MM.1S (cell line): ENCODE measurements around the gene DHRS2.

Experiments used
- CTCF ChIP-seq: fragments of 300-600 bp; sonication (generic); IDR thresholded peaks from 2 replicates; pipeline ENCODE4 v1.5.1; 2016; ENCODE audit warnings: antibody characterized with exemption, low read length, mixed read lengths
- EZH2 ChIP-seq: fragments of 300-600 bp; sonication (generic); optimal IDR thresholded peaks from 2 replicates; pipeline ENCODE3; 2017; ENCODE audit warnings: low read depth, mild to moderate bottlenecking, antibody characterized with exemption, low read length, mixed read lengths

- TF ChIP-seq CTCF (no peak), EZH2 (no peak)
These were observed 32.0 kb upstream of the DHRS2 start for GRCh38 chr14:23604148-23604547.
